Activated CD4-positive, alpha-beta memory T cell treated with anti-CD3 and anti-CD28 coated beads for 36 hours (primary cell): Measurements from ENCODE around the gene ATXN7L1. TPM values are rescaled to one million over a fixed set of nuclear protein-coding genes. Genes with fewer than 3 reads are reported as not detected.
A peak's percentile ranks its signal among the peaks of the same experiment; 100 is the strongest.

Experiments
- CTCF ChIA-PET: fragments of 350-600 bp; sonication (Branson Sonifier 250); formaldehyde crosslinking; loops from one replicate; lab custom pipeline; 2021; ENCODE audit warnings: antibody characterized with exemption, inconsistent platforms; lab: Charles Lee
- POLR2A ChIA-PET: fragments of 350-600 bp; sonication (Branson Sonifier 250); formaldehyde crosslinking; loops from one replicate; lab custom pipeline; 2021; ENCODE audit warnings: antibody characterized with exemption; lab: Charles Lee
- DNase-seq: peaks from one replicate; pipeline ENCODE4 v3.0.0-alpha.2; 2020
- H3K27ac Mint-ChIP-seq: one replicate; pipeline ENCODE4 v1.8.0; 2021; ENCODE audit warnings: mixed read lengths
- H3K27me3 Mint-ChIP-seq: one replicate; pipeline ENCODE4 v1.8.0; 2021; ENCODE audit warnings: mixed read lengths
- H3K36me3 Mint-ChIP-seq: one replicate; pipeline ENCODE4 v1.8.0; 2021; ENCODE audit warnings: mixed read lengths
- H3K4me1 Mint-ChIP-seq: one replicate; pipeline ENCODE4 v1.8.0; 2021; ENCODE audit warnings: low read depth, mixed read lengths
- H3K4me3 Mint-ChIP-seq: one replicate; pipeline ENCODE4 v1.8.0; 2021; ENCODE audit warnings: mild to moderate bottlenecking, mixed read lengths
- H3K9me3 Mint-ChIP-seq: one replicate; pipeline ENCODE4 v1.8.0; 2021; ENCODE audit warnings: mixed read lengths
- intact Hi-C: fragments of 100-400 bp; cut with micrococcal nuclease; formaldehyde crosslinking; loops from one replicate; pipeline ENCODE4 v1.15.1; 2023
- total RNA-seq, 2 experiments: library from RNA; stranded (reverse); gene quantifications; one replicate each; pipeline ENCODE4 v1.2.3, GENCODE V29; 2021

ATXN7L1 gene
- total RNA-seq, 2 experiments from 2014 or later, result 12.4 to 13.3 TPM

GRCh38 chr7:105819559-105819958 lies 56.8 kb downstream of the ATXN7L1 start:
- no peak for DNase-seq
- Mint-ChIP-seq H3K4me1 (peaks cover 32% of the 10 kb centered on the region), H3K9me3 (peaks cover 4% of the 10 kb centered on the region), H3K27me3 (no peaks in the 10 kb centered on the region), H3K27ac (no peak overlapping the region), H3K36me3 (no peaks in the 10 kb centered on the region), H3K4me3 (no peak overlapping the region)
- ChIA-PET POLR2A (no interaction called here), CTCF (no interaction called here)
- intact Hi-C loops, result no loop called here

GRCh38 chr7:105816954-105817615 lies 59.3 kb downstream of the ATXN7L1 start:
- Mint-ChIP-seq H3K27ac (no peak overlapping the region), H3K36me3 (no peaks in the 10 kb centered on the region)
- intact Hi-C loops, result no loop called here

GRCh38 chr7:105816266-105816843 lies 60.0 kb downstream of the ATXN7L1 start:
- CTCF ChIA-PET, result no interaction called here

More at GRCh38 chr7:105816954-105817615, 59.3 kb downstream of the ATXN7L1 start:
- no peak for DNase-seq
- Mint-ChIP-seq H3K4me3 (no peak overlapping the region), H3K9me3 (no peaks in the 10 kb centered on the region), H3K27me3 (no peaks in the 10 kb centered on the region), H3K4me1 (peaks cover 11% of the 10 kb centered on the region)
- ChIA-PET POLR2A (no interaction called here), CTCF (interaction anchor here (0.9 kb wide), 1 partner anchor 45 kb away, joined by 3 read pairs; no protein-coding TSS in a partner anchor)

GRCh38 chr7:105815576-105815975 lies 60.8 kb downstream of the ATXN7L1 start:
- H3K36me3 Mint-ChIP-seq, result no peaks in the 10 kb centered on the region
- H3K9me3 Mint-ChIP-seq, result no peaks in the 10 kb centered on the region
- no peak for DNase-seq
- H3K4me3 Mint-ChIP-seq, result no peak overlapping the region
- H3K4me1 Mint-ChIP-seq, result peaks cover 8% of the 10 kb centered on the region
- intact Hi-C loops, result no loop called here
- no peak overlapping the region for H3K27ac Mint-ChIP-seq
- ChIA-PET CTCF (no interaction called here), POLR2A (no interaction called here)
- H3K27me3 Mint-ChIP-seq, result no peaks in the 10 kb centered on the region

More at GRCh38 chr7:105816266-105816843, 60.0 kb downstream of the ATXN7L1 start:
- intact Hi-C loops, result no loop called here
- DNase-seq, result no peak
- H3K4me3 Mint-ChIP-seq, result no peak overlapping the region
- no peaks in the 10 kb centered on the region for H3K36me3 Mint-ChIP-seq
- H3K27ac Mint-ChIP-seq, result no peak overlapping the region
- POLR2A ChIA-PET, result no interaction called here
- peaks cover 4% of the 10 kb centered on the region for H3K4me1 Mint-ChIP-seq
- no peaks in the 10 kb centered on the region for H3K9me3 Mint-ChIP-seq
- H3K27me3 Mint-ChIP-seq, result no peaks in the 10 kb centered on the region

- POLR2A ChIA-PET, result no interaction called here
- no peak overlapping the region for H3K4me3 Mint-ChIP-seq
- no peaks in the 10 kb centered on the region for H3K36me3 Mint-ChIP-seq
- no peaks in the 10 kb centered on the region for H3K27me3 Mint-ChIP-seq
- DNase-seq, result no peak
- CTCF ChIA-PET, result no interaction called here
- no peaks in the 10 kb centered on the region for H3K9me3 Mint-ChIP-seq
- intact Hi-C loops, result no loop called here
- peaks cover 19% of the 10 kb centered on the region for H3K4me1 Mint-ChIP-seq
- H3K27ac Mint-ChIP-seq, result no peak overlapping the region
Observed at GRCh38 chr7:105814481-105814880, 61.9 kb downstream of the ATXN7L1 start.

- ChIA-PET CTCF (interaction anchor here (1.1 to 2.5 kb wide), 4 partner anchors 11 to 197 kb away, joined by 3 to 11 read pairs (median 4); no protein-coding TSS in a partner anchor), POLR2A (no interaction called here)
- intact Hi-C loops, result no loop called here
- no peaks in the 10 kb centered on the region for H3K36me3 Mint-ChIP-seq
- H3K27me3 Mint-ChIP-seq, result no peaks in the 10 kb centered on the region
- DNase-seq, result no peak
- peaks cover 49% of the 10 kb centered on the region for H3K4me1 Mint-ChIP-seq
- no peak overlapping the region for H3K27ac Mint-ChIP-seq
- H3K4me3 Mint-ChIP-seq, result no peak overlapping the region
- no peaks in the 10 kb centered on the region for H3K9me3 Mint-ChIP-seq
Observed at GRCh38 chr7:105811189-105811847, 65.1 kb downstream of the ATXN7L1 start.

GRCh38 chr7:105810556-105810955 lies 65.8 kb downstream of the ATXN7L1 start:
- intact Hi-C loops, result no loop called here
- no peak overlapping the region for H3K27ac Mint-ChIP-seq
- H3K4me1 Mint-ChIP-seq, result peaks cover 57% of the 10 kb centered on the region
- H3K36me3 Mint-ChIP-seq, result no peaks in the 10 kb centered on the region
- CTCF ChIA-PET, result interaction anchor here (1.1 to 1.8 kb wide), 4 partner anchors 12 to 198 kb away, joined by 3 to 4 read pairs (median 4); no protein-coding TSS in a partner anchor
- POLR2A ChIA-PET, result interaction anchor here (0.6 kb wide), 1 partner anchor 1048 kb away, joined by 3 read pairs; no protein-coding TSS in a partner anchor
- peak; percentile 67 for DNase-seq
- no peaks in the 10 kb centered on the region for H3K9me3 Mint-ChIP-seq
- H3K27me3 Mint-ChIP-seq, result no peaks in the 10 kb centered on the region
- H3K4me3 Mint-ChIP-seq, result no peak overlapping the region

- Mint-ChIP-seq H3K36me3 (no peaks in the 10 kb centered on the region), H3K27ac (peak overlapping the region; percentile 67), H3K9me3 (no peaks in the 10 kb centered on the region), H3K27me3 (no peaks in the 10 kb centered on the region), H3K4me3 (peak overlapping the region; percentile 21), H3K4me1 (peaks cover 57% of the 10 kb centered on the region)
- ChIA-PET POLR2A (interaction anchor here (1.0 to 1.4 kb wide), 7 partner anchors 39 to 214 kb away, joined by 3 to 4 read pairs (median 3); no protein-coding TSS in a partner anchor), CTCF (interaction anchor here (0.6 to 1.3 kb wide), 6 partner anchors 12 to 199 kb away, joined by 3 to 6 read pairs (median 3); no protein-coding TSS in a partner anchor)
- intact Hi-C loops, result loop anchor here (1.0 to 5.0 kb wide), 16 partner anchors 9 to 1058 kb away; no protein-coding TSS in a partner anchor
- peak; percentile 96 for DNase-seq
Observed at GRCh38 chr7:105808703-105809590, 67.5 kb downstream of the ATXN7L1 start.

- ChIA-PET POLR2A (interaction anchor here (0.6 to 2.3 kb wide), 7 partner anchors 10 to 275 kb away, joined by 3 to 11 read pairs (median 3); no protein-coding TSS in a partner anchor), CTCF (interaction anchor here (0.6 to 1.3 kb wide), 4 partner anchors 13 to 200 kb away, joined by 3 read pairs; no protein-coding TSS in a partner anchor)
- H3K36me3 Mint-ChIP-seq, result no peaks in the 10 kb centered on the region
- peak overlapping the region; percentile 67 for H3K27ac Mint-ChIP-seq
- no peaks in the 10 kb centered on the region for H3K9me3 Mint-ChIP-seq
- intact Hi-C loops, result loop anchor here (2.0 to 5.0 kb wide), 4 partner anchors 511 to 1059 kb away; no protein-coding TSS in a partner anchor
- H3K4me1 Mint-ChIP-seq, result peaks cover 57% of the 10 kb centered on the region
- no peak overlapping the region for H3K4me3 Mint-ChIP-seq
- H3K27me3 Mint-ChIP-seq, result no peaks in the 10 kb centered on the region
- no peak for DNase-seq
Observed at GRCh38 chr7:105808209-105808608, 68.2 kb downstream of the ATXN7L1 start.

GRCh38 chr7:105807448-105807762 lies 69.0 kb downstream of the ATXN7L1 start:
- POLR2A ChIA-PET, result interaction anchor here (1.2 to 2.3 kb wide), 4 partner anchors 9 to 116 kb away, joined by 3 to 11 read pairs (median 4); no protein-coding TSS in a partner anchor
- no peaks in the 10 kb centered on the region for H3K9me3 Mint-ChIP-seq
- H3K36me3 Mint-ChIP-seq, result no peaks in the 10 kb centered on the region
- DNase-seq, result no peak
- CTCF ChIA-PET, result interaction anchor here (1.1 to 3.0 kb wide), 4 partner anchors 10 to 46 kb away, joined by 4 to 21 read pairs (median 6); no protein-coding TSS in a partner anchor
- intact Hi-C loops, result loop anchor here (5.0 kb wide), 3 partner anchors 510 to 865 kb away; no protein-coding TSS in a partner anchor
- H3K4me1 Mint-ChIP-seq, result peaks cover 60% of the 10 kb centered on the region
- H3K27ac Mint-ChIP-seq, result no peak overlapping the region
- no peak overlapping the region for H3K4me3 Mint-ChIP-seq
- H3K27me3 Mint-ChIP-seq, result no peaks in the 10 kb centered on the region
